ENCODE measurements around the gene ADGRF1.

The ADGRF1 gene

DNA sequence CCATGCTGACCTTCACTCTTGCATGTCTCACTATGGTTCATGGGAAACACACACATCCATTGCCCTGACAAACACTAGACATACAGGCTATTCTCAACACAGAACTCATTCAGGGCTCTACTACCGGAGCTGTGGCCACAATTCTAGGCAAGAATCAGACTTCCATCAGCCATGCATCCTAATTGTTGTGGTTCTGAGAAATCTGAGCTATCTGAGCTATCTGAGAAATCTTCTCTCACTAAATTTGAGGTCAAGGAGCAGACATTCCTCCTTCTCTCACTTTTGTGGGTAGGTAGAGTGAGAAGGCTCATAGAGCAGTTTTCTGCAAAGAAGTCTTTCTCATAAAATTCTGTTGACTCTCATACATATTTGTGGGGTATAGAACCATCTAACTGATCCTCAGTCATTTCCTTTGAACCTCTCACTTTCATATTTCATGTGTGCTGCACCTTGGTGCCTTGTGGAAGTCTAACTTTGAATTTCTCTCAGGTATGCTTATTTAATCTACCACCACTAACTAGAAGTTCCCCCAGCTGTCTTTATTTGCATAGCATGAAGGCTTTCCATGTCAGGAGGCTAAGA lies 43.6 kb downstream of the ADGRF1 start:
- H2AFZ ChIP-seq (ENCODE audit: low read depth, low read length), result no peak overlapping the region
- H3K79me2 ChIP-seq (ENCODE audit: low read length), result no peaks in the 10 kb centered on the region
- H3K9ac ChIP-seq (ENCODE audit: low read length), result no peak overlapping the region
- H3K27me3 ChIP-seq (ENCODE audit: low read depth, low read length), result peaks cover 26% of the 10 kb centered on the region
- H4K20me1 ChIP-seq (ENCODE audit: insufficient read depth, low read length), result no peaks in the 10 kb centered on the region
- peaks cover 13% of the 10 kb centered on the region for H3K4me1 ChIP-seq (ENCODE audit: low read length)
- no peak overlapping the region for H3K27ac ChIP-seq (ENCODE audit: low read length)
- H3K9me3 ChIP-seq (ENCODE audit: insufficient read depth, low read length), result no peaks in the 10 kb centered on the region; the same call in 1 of the 2 replicates
- H3K36me3 ChIP-seq (replicated peaks; ENCODE audit: low read depth, low read length), result no peaks in the 10 kb centered on the region
- H3K4me2 ChIP-seq (ENCODE audit: low read length), result no peak overlapping the region
- TF ChIP-seq EZH2phosphoT487 (IDR thresholded peaks at IDR 0.05; ENCODE audit: low read depth), result no peak
- no peak for TF ChIP-seq CTCF (IDR thresholded peaks at IDR 0.05; ENCODE audit: low read depth, low read length)
- no peak overlapping the region for H3K4me3 ChIP-seq (ENCODE audit: low read length)

DNA sequence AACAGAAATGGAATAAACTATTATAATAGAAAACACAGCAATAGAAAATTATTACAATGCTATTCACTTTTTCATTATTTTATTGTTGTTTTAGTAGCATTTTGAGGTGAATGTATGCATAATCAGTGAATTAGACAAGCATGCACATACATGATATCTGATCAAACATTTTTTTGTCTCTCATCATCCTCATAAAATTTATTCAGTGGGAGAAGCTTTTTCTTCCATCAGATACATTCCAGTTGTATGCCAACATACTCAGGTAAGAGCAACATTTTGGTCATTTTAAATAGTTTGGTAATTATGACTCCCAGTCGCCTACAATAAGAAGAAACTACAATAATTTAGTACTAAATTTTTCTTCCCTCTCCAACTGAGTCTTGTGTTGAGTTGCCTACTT lies 44.5 kb downstream of the ADGRF1 start:
- Histone ChIP-seq H3K79me2 (ENCODE audit: low read length) (no peaks in the 10 kb centered on the region), H4K20me1 (ENCODE audit: insufficient read depth, low read length) (no peaks in the 10 kb centered on the region), H3K4me2 (ENCODE audit: low read length) (no peak overlapping the region), H3K27ac (ENCODE audit: low read length) (no peak overlapping the region), H2AFZ (ENCODE audit: low read depth, low read length) (no peak overlapping the region), H3K36me3 (replicated peaks; ENCODE audit: low read depth, low read length) (no peaks in the 10 kb centered on the region), H3K9ac (ENCODE audit: low read length) (no peak overlapping the region), H3K9me3 (ENCODE audit: insufficient read depth, low read length) (no peaks in the 10 kb centered on the region; the same call in 1 of the 2 replicates), H3K4me1 (ENCODE audit: low read length) (peaks cover 13% of the 10 kb centered on the region), H3K27me3 (ENCODE audit: low read depth, low read length) (peaks cover 27% of the 10 kb centered on the region), H3K4me3 (ENCODE audit: low read length) (no peak overlapping the region)
- TF ChIP-seq CTCF (IDR thresholded peaks at IDR 0.05; ENCODE audit: low read depth, low read length) (no peak), EZH2phosphoT487 (IDR thresholded peaks at IDR 0.05; ENCODE audit: low read depth) (no peak)

DNA sequence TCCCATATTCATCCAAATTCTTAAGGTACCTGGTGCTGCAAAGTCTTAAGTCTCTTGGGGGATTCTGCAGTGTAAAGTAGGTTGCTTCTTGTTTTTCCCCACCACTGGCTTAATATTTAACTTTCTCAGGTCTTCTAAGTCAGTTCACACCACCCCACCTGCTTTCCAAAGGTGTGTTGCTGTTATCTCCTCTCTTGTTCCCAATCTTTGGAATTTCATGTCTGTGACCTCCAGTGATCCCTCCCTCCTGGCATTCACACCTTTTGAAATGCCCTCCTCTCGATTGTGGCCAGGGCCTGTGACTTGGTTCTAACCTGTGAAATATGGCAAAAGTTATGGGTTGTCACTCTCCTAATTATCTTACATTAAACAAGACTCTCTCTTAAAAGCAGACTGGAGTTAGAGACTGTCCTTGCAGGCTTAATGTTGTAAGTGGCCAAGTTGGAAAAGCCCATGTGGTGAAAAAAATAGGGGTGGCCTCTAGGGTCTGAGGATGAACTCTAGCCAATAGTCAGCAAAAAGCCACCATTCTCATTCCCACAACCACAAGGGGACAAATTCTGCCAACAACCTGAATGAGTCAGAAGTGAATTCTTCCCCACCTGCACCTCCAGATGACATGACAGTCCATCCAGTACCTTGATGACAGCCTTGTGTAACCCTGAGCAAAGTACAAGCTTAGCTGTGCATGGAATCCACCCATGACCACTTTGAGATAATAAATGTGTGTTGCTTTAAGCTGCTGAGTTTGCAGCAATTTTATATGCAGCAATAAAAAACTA lies 45.1 kb downstream of the ADGRF1 start:
- H3K9ac ChIP-seq (ENCODE audit: low read length), result no peak overlapping the region
- TF ChIP-seq CTCF (IDR thresholded peaks at IDR 0.05; ENCODE audit: low read depth, low read length), result no peak
- TF ChIP-seq EZH2phosphoT487 (IDR thresholded peaks at IDR 0.05; ENCODE audit: low read depth), result no peak
- H3K27ac ChIP-seq (ENCODE audit: low read length), result no peak overlapping the region
- no peaks in the 10 kb centered on the region for H3K79me2 ChIP-seq (ENCODE audit: low read length)
- no peak overlapping the region for H3K4me2 ChIP-seq (ENCODE audit: low read length)
- H4K20me1 ChIP-seq (ENCODE audit: insufficient read depth, low read length), result no peaks in the 10 kb centered on the region
- H3K36me3 ChIP-seq (replicated peaks; ENCODE audit: low read depth, low read length), result no peaks in the 10 kb centered on the region
- peaks cover 13% of the 10 kb centered on the region for H3K4me1 ChIP-seq (ENCODE audit: low read length)
- peaks cover 27% of the 10 kb centered on the region for H3K27me3 ChIP-seq (ENCODE audit: low read depth, low read length)
- no peak overlapping the region for H3K4me3 ChIP-seq (ENCODE audit: low read length)
- H2AFZ ChIP-seq (ENCODE audit: low read depth, low read length), result no peak overlapping the region
- H3K9me3 ChIP-seq (ENCODE audit: insufficient read depth, low read length), result no peaks in the 10 kb centered on the region; the same call in 1 of the 2 replicates

DNA sequence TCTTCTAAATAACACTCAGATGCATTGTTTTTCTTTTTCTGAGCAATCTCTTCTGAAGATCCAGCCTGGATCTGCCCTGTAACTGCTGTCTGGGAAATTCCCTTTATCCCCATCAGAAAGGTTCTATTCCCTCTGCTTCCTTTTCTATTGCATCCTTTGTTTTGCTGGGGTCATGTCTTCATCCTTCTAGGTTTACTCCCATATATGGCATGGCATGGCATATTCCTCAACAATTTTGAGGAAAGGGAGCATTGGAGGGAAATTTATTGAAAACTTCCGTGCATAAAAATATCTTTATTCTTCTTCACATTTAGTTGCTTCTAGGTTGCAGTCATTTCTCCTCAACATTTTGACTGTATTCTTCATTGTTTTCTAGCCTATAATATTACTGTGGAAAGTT lies 47.2 kb downstream of the ADGRF1 start:
- H4K20me1 ChIP-seq (ENCODE audit: insufficient read depth, low read length), result no peaks in the 10 kb centered on the region
- no peak overlapping the region for H2AFZ ChIP-seq (ENCODE audit: low read depth, low read length)
- H3K9ac ChIP-seq (ENCODE audit: low read length), result no peak overlapping the region
- no peak overlapping the region for H3K4me3 ChIP-seq (ENCODE audit: low read length)
- H3K36me3 ChIP-seq (replicated peaks; ENCODE audit: low read depth, low read length), result no peaks in the 10 kb centered on the region
- TF ChIP-seq EZH2phosphoT487 (IDR thresholded peaks at IDR 0.05; ENCODE audit: low read depth), result no peak
- no peak for TF ChIP-seq CTCF (IDR thresholded peaks at IDR 0.05; ENCODE audit: low read depth, low read length)
- H3K79me2 ChIP-seq (ENCODE audit: low read length), result no peaks in the 10 kb centered on the region
- no peak overlapping the region for H3K4me2 ChIP-seq (ENCODE audit: low read length)
- H3K9me3 ChIP-seq (ENCODE audit: insufficient read depth, low read length), result no peaks in the 10 kb centered on the region; the same call in 1 of the 2 replicates
- H3K27ac ChIP-seq (ENCODE audit: low read length), result no peak overlapping the region
- peaks cover 15% of the 10 kb centered on the region for H3K4me1 ChIP-seq (ENCODE audit: low read length)
- peaks cover 33% of the 10 kb centered on the region for H3K27me3 ChIP-seq (ENCODE audit: low read depth, low read length)

Measured in OCI-LY3 (cell line).